Hepatocyte (in vitro differentiated cells): ENCODE measurements around the gene PLCD3.

Experiments used
- CTCF ChIP-seq: fragments of 200-600 bp; sonication (generic); IDR thresholded peaks from 2 replicates; pipeline ENCODE4 v1.5.1; 2016; ENCODE audit warnings: antibody characterized with exemption, mild to moderate bottlenecking; ENCODE audit not compliant: poor library complexity
- EZH2phosphoT487 ChIP-seq: fragments of 200-600 bp; sonication (generic); IDR thresholded peaks from one replicate; pipeline ENCODE4 v1.6.1; 2018; ENCODE audit warnings: antibody characterized with exemption, mild to moderate bottlenecking, low read depth, moderate library complexity; ENCODE audit not compliant: unreplicated experiment, severe bottlenecking

DNA sequence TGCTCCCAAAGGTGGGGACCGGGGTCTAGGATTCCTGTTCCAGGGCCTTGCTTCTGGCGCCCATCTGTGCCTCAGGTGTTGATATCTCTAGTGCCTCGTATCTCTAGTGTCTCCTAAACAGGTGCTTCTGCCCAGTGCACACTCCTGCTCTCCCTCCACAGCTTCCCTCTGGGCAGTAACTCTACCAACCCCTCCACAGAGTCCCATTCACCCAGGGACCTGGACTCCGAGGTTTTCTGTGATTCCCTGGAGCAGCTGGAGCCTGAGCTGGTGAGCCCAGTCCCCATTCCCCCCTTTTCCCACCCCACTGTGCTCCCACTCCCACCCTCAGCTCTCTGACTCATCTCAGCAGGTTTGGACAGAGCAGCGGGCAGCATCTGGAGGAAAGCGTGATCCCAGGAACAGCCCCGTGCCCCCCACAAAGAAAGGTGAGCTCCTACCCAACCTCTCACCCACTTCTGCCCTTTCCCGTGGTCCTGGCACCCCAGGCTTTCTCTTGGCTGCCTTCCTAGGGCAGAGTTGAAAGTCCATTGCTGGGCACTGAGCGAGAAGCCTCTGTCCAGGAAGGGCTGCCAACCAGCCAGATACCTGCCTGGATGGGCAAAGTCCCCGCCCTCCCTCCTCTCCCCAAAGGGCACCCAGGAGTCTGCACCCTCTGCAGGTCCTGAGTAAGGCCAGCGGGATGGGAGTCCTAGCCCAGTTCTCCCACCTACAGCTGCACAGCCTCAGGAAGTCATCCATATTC lies 5.4 kb upstream of the PLCD3 start:
- TF ChIP-seq CTCF (no peak), EZH2phosphoT487 (no peak)
